Activated naive CD8-positive, alpha-beta T cell treated with anti-CD3 and anti-CD28 coated beads for 36 hours (primary cell): Measurements from ENCODE around the gene CENPU. TPM values are rescaled to one million over a fixed set of nuclear protein-coding genes. Genes with fewer than 3 reads are reported as not detected.

ENCODE experiments used
- DNase-seq: peaks from one replicate; pipeline ENCODE4 v3.0.0; 2021
- H3K27ac Mint-ChIP-seq: one replicate; pipeline ENCODE4 v1.8.0; 2022; ENCODE audit warnings: mild to moderate bottlenecking, moderate library complexity, mixed read lengths
- H3K27me3 Mint-ChIP-seq: one replicate; pipeline ENCODE4 v1.8.0; 2022; ENCODE audit warnings: mild to moderate bottlenecking, mixed read lengths
- H3K36me3 Mint-ChIP-seq: one replicate; pipeline ENCODE4 v1.8.0; 2021; ENCODE audit warnings: mild to moderate bottlenecking, mixed read lengths
- H3K4me1 Mint-ChIP-seq: one replicate; pipeline ENCODE4 v1.8.0; 2021; ENCODE audit warnings: mixed read lengths
- H3K4me3 Mint-ChIP-seq: one replicate; pipeline ENCODE4 v1.8.0; 2022; ENCODE audit warnings: mild to moderate bottlenecking, moderate library complexity, mixed read lengths
- H3K9me3 Mint-ChIP-seq: one replicate; pipeline ENCODE4 v1.8.0; 2022; ENCODE audit warnings: mixed read lengths
- total RNA-seq, 2 experiments: library from RNA; stranded (reverse); gene quantifications; one replicate each; pipeline ENCODE4 v1.2.3, GENCODE V29; 2021

The CENPU gene
- total RNA-seq, 2 experiments from 2014 or later: 75.0 to 77.9 TPM

DNA sequence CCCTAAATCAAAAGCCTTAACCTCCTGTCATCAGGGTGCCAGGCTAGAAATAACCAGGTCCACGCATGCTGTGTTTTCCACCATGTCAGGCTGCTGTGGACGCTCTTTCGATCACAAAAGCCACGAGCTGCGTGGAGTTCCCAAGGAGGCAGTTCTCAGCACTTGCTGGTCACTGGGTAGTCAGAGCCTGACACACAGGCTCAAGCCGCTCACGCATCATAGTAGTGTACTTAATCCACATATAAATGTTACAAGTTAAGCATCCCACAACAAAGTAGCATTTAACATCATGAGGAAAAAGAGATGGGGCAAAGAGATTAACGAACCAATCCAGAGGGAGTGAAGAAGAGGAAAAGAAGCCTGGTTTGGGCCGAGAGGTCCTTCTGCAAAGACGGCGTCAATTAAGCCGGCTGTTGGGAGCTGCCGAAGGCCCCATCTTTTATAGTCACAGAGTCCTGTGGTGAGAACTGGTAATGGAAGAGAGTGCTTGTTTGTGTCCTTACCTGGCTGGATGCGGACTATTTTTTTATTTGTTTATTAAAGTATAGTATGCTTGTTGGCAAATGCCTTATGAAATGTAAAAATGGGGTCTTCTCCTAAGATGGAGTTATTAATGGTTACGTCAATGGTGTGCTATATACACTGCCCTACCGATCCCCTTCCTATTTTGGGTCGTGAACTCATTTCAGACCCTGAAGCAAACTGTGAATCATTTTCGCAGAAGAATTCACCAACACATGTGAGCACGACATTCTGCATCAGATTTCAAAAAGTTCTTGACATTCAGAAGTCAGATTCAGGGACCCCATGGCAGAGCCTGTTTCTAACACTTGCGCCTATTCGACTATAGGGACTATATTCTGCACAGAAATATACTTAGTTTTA is 83.7 kb downstream of the CENPU start:
- H3K27ac Mint-ChIP-seq: peak overlapping the region; percentile 90
- peak overlapping the region; percentile 93 for H3K4me3 Mint-ChIP-seq
- H3K27me3 Mint-ChIP-seq: no peaks in the 10 kb centered on the region
- peak; percentile 14 for DNase-seq
- H3K4me1 Mint-ChIP-seq: peaks cover 37% of the 10 kb centered on the region
- no peaks in the 10 kb centered on the region for H3K9me3 Mint-ChIP-seq
- H3K36me3 Mint-ChIP-seq: peaks cover 44% of the 10 kb centered on the region

DNA sequence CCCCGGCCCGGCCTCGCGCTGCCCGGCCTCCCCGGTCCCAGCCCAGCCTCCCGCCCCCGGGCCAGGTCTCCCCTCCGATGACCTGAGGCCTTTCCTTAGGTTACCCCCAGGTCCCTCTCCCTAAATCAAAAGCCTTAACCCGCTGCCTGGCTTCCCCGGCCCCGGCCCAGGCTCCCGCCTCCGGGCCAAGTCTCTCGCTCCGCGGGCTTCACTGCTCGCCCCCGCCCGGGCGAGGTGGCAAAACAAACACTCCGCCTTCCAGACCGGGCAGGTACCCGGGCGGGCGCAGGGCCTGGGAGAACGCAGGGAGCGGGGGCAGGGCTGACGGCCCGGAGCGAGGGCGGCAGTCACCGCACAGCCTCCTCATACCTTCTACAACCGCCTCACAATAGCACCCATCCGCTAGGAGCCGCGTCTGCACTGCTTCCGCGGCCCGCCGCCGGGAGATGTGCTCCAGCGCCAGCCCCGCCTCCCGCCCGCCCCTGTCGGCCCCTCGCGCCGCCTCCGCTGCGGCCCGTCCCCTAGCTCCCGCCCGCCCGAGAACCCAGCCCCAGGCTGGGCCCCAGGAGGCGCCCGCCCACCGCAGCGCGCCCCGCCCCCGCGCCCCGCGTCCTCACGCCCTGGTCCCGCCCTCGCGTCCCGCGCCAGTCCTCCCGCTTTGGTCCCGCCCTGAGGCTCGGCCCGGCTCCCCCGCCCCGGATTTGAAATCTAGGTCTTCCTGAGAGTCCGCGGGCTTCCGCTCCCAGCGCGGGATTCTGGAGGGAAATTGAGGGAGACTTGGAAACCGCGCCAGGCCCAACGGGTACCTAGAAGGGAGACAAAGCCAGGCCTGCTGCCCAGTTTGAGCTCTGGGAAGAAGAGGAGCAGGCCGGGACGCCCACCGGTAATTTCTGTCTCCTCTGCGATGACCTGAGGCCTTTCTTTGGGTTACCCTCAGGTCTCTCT is 84.6 kb downstream of the CENPU start, which contains the start of the genes CASP3 and PRIMPOL:
TSS of gene CASP3 (minus strand) at position 422 of the 945 bp plus-strand sequence. CDS start 10,994 bp downstream, outside the sequence.
TSS of gene PRIMPOL (plus strand) at position 713 of the 945 bp plus-strand sequence. CDS start 7,403 bp downstream, outside the sequence.
- Mint-ChIP-seq H3K27ac (peak within 1 kb of the TSS; percentile 92), H3K4me3 (peak within 1 kb of the TSS; percentile 93)

DNA sequence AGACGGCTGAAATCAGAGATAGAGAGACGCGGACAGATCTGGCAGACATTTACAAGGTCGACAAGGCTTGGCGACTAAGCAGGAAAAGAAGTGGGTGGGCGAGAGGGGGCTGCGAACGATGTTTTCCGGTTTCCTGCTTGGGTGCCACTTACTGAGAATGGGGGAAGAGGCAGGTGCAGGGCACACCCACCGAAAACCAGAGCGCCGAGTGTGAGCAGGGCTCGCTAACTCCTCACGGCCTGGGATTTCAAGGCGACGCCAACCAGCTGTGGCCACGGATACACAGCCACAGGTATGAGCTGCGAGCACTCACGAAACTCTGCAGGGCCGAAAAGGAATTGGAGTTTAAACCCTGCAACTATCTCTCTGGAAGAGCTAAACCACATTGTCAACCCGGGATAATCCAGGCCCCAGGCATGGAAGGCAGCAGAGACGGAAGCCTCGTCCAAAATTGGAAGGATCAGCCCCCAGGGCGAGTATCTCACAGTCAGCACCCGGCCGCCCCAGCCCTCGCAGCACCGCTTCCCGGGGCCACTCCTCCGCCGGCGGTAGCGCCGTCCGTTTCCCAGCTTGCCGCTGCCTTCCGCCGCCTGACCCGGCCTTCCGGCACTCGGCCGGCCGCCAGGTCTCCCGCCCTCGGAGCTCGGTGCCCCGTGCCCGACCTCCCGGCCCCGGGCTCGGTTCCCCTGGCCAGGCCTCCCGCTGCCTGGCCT is 85.4 kb downstream of the CENPU start:
- Mint-ChIP-seq H3K36me3 (peaks cover 44% of the 10 kb centered on the region), H3K27me3 (no peaks in the 10 kb centered on the region), H3K27ac (peak overlapping the region; percentile 92), H3K4me3 (peak overlapping the region; percentile 93), H3K4me1 (peaks cover 48% of the 10 kb centered on the region), H3K9me3 (no peaks in the 10 kb centered on the region)
- peak; percentile 61 for DNase-seq

More for the DNA sequence above, 84.6 kb downstream of the CENPU start, which contains the start of the genes CASP3 and PRIMPOL:
- Mint-ChIP-seq H3K27me3 (no peaks in the 10 kb centered on the region), H3K9me3 (no peaks in the 10 kb centered on the region), H3K4me1 (peaks cover 43% of the 10 kb centered on the region), H3K36me3 (peaks cover 45% of the 10 kb centered on the region)
- DNase-seq: peak; percentile 98

DNA sequence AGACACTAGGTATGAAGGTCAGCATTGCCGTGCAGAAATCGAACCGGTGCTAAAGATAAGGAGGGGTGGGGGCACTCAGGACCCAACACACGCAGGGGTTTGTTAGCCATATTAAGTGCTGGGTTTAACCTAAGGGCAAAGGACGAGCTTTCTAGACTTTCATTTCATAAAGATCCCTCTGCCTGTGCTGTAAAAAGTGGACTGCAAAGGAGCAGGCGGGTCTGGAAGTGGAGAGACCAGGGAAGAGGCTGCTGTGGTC is 85.9 kb downstream of the CENPU start:
- DNase-seq: no peak
- Mint-ChIP-seq H3K36me3 (peaks cover 44% of the 10 kb centered on the region), H3K4me1 (peaks cover 48% of the 10 kb centered on the region), H3K4me3 (peak overlapping the region; percentile 93), H3K27ac (peak overlapping the region; percentile 92), H3K9me3 (no peaks in the 10 kb centered on the region), H3K27me3 (no peaks in the 10 kb centered on the region)

DNA sequence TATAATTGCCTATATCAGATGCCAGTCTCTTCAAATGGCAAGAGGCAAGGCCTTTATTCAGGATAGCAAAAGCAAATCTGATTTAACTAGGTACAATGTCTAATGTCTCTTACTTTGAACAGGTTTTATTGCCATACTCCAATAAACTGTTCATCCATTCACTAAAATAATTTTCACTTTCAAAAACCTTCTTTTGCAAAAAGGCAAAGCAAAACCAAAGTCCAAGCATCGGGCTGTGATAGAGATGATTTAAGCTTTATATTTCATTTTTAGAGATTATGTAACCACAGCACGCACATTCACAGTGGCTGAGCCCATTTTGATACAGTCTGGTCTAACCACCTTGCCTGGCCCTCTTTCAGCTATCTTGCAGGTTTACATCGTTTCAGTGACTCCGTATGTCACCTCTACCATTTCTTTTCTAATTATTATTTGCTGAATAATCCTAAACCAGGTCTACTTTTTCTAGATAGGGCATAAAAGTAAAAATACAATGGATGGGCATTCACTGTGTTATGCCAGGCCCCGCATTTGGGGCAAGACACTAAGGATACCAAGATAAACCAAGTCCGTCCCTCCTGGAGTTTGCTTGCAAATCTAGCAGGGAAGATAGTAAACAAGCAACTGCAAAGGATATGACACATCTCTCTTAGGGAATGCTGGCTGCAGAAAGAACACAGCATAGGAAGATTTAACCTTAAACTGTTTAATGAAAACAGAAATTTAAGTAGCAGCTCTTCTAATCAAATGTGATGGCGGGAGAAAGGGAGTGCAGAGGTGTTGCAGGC is 86.4 kb downstream of the CENPU start:
- Mint-ChIP-seq H3K9me3 (no peaks in the 10 kb centered on the region), H3K4me1 (peaks cover 50% of the 10 kb centered on the region), H3K27ac (peak overlapping the region; percentile 92), H3K4me3 (peak overlapping the region; percentile 93), H3K36me3 (peaks cover 45% of the 10 kb centered on the region), H3K27me3 (no peaks in the 10 kb centered on the region)
- DNase-seq: no peak

DNA sequence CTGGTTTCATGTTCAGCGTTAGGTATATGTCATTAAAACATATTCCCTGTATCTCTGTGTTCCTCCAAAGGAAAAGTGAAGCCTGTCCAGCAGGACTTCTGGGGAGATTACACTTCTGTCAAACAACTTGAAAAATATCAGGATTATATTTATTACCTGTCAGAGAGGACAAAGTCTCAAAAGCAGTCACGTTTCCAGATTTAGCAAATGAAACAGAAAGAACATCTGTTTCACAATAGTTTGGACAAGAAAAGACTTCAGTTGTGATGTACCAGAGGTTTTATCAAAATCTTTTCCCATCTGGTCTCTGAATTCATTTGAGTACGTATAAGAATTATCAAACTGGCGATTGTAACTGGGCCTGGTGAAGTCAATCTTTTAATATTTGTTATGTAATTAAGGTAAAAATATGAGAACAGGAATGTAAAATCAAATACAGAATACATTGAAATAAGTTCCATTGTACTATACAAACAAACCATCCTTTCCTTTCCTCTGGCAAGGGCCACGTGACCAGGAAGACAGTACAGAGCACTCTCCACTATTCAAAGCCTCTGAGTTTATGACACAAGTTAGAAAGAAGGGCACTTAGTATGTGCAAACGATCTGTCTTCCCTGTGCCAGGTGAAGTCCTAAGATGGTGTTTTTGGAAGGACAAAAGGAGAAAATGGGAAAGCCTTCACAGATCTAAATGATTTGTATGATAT is 87.8 kb downstream of the CENPU start:
- Mint-ChIP-seq H3K9me3 (no peaks in the 10 kb centered on the region), H3K36me3 (peaks cover 57% of the 10 kb centered on the region), H3K27me3 (no peaks in the 10 kb centered on the region), H3K27ac (no peak overlapping the region), H3K4me3 (peak overlapping the region; percentile 93), H3K4me1 (peaks cover 59% of the 10 kb centered on the region)
- no peak for DNase-seq

DNA sequence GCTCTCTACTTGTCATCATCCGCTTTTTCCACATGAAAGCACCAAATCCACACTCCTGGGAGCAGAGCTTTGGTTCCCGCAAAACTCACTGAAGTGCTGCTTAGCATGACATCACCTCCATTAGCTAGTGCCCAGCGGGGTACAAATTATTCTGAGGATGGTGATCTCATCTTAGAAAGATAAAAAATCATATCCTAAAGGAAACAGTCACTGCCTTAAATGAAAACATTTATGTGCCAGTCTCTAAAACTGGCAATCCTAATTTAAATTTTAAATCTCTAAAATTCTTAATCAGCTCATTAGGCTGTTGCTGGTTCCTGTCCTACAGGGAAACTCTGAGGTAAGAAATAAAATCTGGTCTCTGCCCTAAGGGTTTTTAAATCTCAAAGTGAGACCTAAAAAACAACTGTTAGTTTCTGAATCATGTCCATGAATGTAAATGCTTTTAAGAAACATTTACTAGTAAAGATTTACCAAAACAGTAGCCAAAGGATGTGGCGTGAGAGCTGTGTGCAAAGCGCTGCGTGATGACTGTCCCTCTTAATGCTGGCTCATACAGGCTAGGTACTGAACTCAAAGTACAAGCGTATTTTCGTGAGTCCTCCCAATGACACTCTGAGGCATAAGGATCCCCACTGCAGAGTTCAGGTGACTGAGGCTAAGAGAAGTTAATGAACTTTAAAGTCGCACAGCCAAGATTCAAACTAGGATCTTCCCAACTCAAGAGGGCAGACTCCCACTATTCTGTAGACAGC is 89.2 kb downstream of the CENPU start:
- peaks cover 61% of the 10 kb centered on the region for H3K36me3 Mint-ChIP-seq
- H3K4me1 Mint-ChIP-seq: peaks cover 62% of the 10 kb centered on the region
- H3K27ac Mint-ChIP-seq: peak overlapping the region; percentile 54
- no peak for DNase-seq
- H3K4me3 Mint-ChIP-seq: peak overlapping the region; percentile 12
- H3K27me3 Mint-ChIP-seq: no peaks in the 10 kb centered on the region
- H3K9me3 Mint-ChIP-seq: no peaks in the 10 kb centered on the region

Other genes with a start within 250 kb of the CENPU start
- gene CASP3, start 84.6 kb downstream of the CENPU start, total RNA-seq: 10 to 100 TPM; 72.0 to 72.2 TPM
- 10 to 100 TPM; 17.7 to 18.1 TPM for gene PRIMPOL, start 84.4 kb downstream of the CENPU start, total RNA-seq
- 10 to 100 TPM; 15.0 to 15.9 TPM for gene ACSL1, start 91.9 kb upstream of the CENPU start, total RNA-seq